ENCODE results near the gene LPP.

Gene LPP

GRCh38 chr3:188874576-188874975 is 720.6 kb downstream of the LPP start:
- no peak for DNase-seq

- no peak for DNase-seq
Observed at GRCh38 chr3:188875413-188875812, 721.5 kb downstream of the LPP start.

- no peak for DNase-seq
Observed at GRCh38 chr3:188876370-188876769, 722.4 kb downstream of the LPP start.

GRCh38 chr3:188877381-188877780 is 723.4 kb downstream of the LPP start:
- no peak for DNase-seq

GRCh38 chr3:188878076-188878475 is 724.1 kb downstream of the LPP start:
- DNase-seq: no peak

- no peak for DNase-seq
Observed at GRCh38 chr3:188881954-188882641, 728.1 kb downstream of the LPP start.

GRCh38 chr3:188884299-188885043 is 730.5 kb downstream of the LPP start:
- no peak for DNase-seq

- DNase-seq: no peak
Observed at GRCh38 chr3:188888321-188889053, 734.5 kb downstream of the LPP start.

- no peak for DNase-seq
Observed at GRCh38 chr3:188889054-188889491, 735.1 kb downstream of the LPP start.

- no peak for DNase-seq
Observed at GRCh38 chr3:188890572-188891270, 736.8 kb downstream of the LPP start.

GRCh38 chr3:188899881-188900280 is 745.9 kb downstream of the LPP start:
- DNase-seq: no peak

- no peak for DNase-seq
Observed at GRCh38 chr3:188900421-188900951, 746.5 kb downstream of the LPP start.

- no peak for DNase-seq
Observed at GRCh38 chr3:188901126-188901525, 747.2 kb downstream of the LPP start.

GRCh38 chr3:188901671-188902287 is 747.8 kb downstream of the LPP start:
- no peak for DNase-seq

- DNase-seq: no peak
Observed at GRCh38 chr3:188904670-188905069, 750.7 kb downstream of the LPP start.

GRCh38 chr3:188905547-188905946 is 751.6 kb downstream of the LPP start:
- DNase-seq: no peak

GRCh38 chr3:188906236-188906635 is 752.3 kb downstream of the LPP start:
- no peak for DNase-seq

- no peak for DNase-seq
Observed at GRCh38 chr3:188908002-188908850, 754.3 kb downstream of the LPP start.

GRCh38 chr3:188911026-188911850 is 757.3 kb downstream of the LPP start:
- peak in 1 of 2 experiments; percentile 23 for DNase-seq

- no peak for DNase-seq
Observed at GRCh38 chr3:188913084-188913483, 759.1 kb downstream of the LPP start.
